ENCODE results near the gene CCNB3.
"Not testable (repeated sequence)": the region's sequence is repeated elsewhere in the genome, so short reads cannot be mapped to it uniquely, and the experiment has no call there.

The CCNB3 gene, protein sequence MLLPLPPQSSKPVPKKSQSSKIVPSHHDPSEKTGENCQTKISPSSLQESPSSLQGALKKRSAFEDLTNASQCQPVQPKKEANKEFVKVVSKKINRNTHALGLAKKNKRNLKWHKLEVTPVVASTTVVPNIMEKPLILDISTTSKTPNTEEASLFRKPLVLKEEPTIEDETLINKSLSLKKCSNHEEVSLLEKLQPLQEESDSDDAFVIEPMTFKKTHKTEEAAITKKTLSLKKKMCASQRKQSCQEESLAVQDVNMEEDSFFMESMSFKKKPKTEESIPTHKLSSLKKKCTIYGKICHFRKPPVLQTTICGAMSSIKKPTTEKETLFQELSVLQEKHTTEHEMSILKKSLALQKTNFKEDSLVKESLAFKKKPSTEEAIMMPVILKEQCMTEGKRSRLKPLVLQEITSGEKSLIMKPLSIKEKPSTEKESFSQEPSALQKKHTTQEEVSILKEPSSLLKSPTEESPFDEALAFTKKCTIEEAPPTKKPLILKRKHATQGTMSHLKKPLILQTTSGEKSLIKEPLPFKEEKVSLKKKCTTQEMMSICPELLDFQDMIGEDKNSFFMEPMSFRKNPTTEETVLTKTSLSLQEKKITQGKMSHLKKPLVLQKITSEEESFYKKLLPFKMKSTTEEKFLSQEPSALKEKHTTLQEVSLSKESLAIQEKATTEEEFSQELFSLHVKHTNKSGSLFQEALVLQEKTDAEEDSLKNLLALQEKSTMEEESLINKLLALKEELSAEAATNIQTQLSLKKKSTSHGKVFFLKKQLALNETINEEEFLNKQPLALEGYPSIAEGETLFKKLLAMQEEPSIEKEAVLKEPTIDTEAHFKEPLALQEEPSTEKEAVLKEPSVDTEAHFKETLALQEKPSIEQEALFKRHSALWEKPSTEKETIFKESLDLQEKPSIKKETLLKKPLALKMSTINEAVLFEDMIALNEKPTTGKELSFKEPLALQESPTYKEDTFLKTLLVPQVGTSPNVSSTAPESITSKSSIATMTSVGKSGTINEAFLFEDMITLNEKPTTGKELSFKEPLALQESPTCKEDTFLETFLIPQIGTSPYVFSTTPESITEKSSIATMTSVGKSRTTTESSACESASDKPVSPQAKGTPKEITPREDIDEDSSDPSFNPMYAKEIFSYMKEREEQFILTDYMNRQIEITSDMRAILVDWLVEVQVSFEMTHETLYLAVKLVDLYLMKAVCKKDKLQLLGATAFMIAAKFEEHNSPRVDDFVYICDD (N-terminal part only)

GRCh38 chrX:50204364-50204899 lies at the start of gene CCNB3:
TSS of gene CCNB3 (plus strand) at chrX:50204765. CDS start at chrX:50285164, 80,399 bp downstream.
- peak; percentile 72 for DNase-seq

GRCh38 chrX:50157545-50158135 lies 46.9 kb upstream of the CCNB3 start:
- no peak for DNase-seq

GRCh38 chrX:50158593-50158992 lies 46.0 kb upstream of the CCNB3 start:
- no peak for DNase-seq

DNA sequence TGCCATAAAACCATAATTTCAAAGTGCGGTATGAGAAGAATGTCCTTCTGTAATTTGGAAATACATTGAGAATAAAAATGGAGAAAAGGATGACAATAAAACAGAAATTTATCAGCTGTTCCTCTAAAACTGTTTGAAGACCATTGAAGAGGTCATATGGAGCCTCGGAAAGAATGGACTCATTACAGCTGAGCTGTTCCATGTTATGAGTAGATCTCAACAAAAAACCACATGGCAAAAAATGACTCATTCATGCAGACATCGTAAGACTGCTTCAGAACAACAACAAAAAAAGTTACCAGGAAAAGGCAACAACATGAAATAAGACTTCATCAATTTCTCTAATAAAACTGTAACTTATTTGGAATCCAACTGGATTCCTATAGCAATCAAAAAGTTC lies 43.4 kb upstream of the CCNB3 start:
- DNase-seq, result no peak

DNA sequence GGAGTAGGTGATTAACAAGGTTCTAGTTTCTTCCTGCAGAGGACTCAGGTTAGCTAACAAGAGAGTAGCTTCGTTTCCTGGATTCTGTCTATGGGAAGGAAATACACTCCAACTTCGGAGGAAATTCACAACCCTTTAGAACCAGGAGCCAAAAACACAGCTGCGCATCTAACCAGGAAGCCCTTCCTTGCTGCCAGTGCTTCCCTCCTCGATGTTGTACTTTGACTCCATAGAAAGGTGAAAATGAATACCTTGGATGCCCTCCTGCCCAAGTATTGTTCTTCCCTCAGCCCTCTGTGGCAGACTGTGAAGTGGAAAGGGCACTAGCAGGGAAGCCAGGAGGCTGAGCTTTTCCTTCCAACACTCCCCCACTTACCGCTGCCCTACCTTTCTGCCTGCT lies 38.8 kb upstream of the CCNB3 start:
- no peak for DNase-seq

- no peak for DNase-seq
These were observed 37.2 kb upstream of the CCNB3 start for GRCh38 chrX:50167366-50167765.

DNA sequence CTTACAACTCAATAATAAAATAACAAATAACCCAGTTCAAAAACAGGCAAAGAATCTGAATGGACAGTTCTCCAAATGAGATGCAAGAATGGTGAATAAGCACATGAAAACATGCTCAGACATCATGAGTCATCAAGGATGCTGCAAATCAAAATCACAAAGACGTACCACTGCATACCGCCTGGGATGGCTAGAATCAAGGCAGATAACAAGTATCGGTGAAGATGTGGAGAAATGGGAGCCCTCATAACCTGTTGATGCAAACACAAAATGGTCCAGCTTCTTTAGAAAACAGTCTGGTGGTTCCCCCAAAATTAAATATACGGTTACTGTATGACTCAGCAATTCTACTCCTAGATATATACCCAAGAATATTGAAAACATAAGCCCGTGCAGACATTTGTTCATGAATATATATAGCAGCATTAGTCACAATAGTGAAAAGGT lies 36.3 kb upstream of the CCNB3 start:
- no peak for DNase-seq

GRCh38 chrX:50169717-50170116 lies 34.8 kb upstream of the CCNB3 start:
- no peak for DNase-seq

DNA sequence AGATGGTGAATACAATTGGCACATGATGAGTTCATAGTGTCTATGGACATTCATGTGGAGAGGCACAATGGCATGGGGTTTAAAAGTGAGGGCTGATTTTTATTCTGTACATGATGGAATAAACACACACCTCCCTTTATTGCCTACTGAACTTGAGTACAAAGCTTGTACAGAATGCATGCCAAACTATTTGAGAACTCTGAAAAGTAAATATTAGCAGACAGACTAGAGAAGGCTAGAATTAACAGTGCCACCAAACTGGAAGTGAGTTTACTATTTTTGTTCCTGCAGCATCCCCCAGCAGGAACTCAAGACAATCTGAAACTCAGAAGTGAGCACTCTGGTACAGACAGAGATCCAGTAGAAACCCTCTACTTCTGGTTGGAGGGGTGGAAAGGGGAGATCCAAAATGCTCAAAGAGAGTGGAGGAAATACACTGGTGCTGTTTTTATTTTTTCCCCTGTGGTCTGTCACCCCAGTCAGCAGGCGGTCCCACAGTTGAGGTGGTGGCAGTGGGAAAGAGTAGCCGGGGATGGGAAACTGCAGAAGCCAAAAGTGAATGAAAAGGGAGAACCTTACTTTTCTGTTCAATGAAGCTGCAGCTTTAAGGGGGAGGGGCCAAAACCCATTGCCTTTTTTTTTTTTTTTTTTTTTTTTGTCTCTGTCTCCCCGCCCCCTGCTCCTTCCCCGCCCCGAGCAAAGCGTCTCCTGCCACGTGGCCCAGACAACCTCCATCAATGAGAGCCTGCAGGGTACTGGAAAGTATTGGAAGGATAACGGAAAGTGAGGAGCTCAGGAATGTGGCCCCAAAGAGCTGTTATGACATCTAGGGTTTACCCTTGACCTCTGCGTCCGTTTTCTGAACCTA lies 24.3 kb upstream of the CCNB3 start:
- DNase-seq, result no peak

DNA sequence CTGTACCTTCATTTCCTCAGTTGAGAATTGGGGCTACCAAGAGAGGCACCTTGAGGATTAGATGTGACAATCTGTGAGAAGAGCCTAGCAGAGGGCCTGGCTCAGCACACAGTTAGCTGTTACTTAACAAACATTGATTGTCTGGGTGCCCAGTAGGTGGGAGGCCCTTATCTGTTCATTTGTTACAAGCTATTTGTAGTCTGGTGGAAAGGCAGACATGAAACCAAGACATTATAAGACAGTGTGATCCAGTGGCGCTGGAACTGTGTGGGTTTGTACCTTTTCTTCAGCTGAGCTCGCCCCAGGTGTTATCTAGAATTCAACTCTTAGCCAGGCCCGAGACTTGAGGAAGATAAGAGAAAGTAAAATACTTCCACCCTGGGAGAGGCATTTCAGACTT lies 20.7 kb upstream of the CCNB3 start:
- DNase-seq, result no peak

DNA sequence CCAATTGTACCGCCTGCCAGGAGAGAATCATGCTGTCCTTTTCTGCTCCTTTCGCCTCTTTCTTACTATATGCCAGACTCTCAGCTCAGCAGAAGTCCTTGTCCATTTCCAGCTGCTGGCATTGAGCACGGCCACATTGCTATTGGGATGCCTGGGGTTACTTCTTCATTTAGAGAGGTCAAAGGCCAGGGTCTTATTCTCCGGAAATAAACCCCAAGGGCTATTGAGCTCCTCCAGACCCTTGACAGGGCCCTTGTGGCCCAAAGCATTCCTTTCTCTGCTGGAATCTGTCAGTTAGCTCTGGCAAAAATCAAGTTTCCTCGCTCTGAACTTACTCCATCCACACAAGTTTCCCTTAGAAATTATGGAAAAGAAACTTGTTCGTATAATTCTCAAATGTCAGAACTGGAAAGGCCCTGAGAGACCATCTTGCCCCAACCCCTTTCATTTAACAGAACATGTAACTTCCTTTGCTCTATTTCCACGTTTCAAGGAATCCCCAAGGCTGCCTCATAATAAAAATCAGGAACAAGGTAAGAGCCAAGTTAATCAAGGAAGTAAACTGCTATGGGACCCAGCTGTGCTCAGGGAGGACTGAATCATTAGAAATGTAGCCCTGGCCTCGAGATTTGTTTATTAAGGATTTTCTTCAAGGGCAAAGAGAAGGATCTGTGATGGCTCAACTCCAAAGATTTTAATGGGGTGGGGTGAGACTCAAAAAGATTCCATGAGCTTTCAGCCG lies 15.5 kb upstream of the CCNB3 start:
- no peak for DNase-seq

DNA sequence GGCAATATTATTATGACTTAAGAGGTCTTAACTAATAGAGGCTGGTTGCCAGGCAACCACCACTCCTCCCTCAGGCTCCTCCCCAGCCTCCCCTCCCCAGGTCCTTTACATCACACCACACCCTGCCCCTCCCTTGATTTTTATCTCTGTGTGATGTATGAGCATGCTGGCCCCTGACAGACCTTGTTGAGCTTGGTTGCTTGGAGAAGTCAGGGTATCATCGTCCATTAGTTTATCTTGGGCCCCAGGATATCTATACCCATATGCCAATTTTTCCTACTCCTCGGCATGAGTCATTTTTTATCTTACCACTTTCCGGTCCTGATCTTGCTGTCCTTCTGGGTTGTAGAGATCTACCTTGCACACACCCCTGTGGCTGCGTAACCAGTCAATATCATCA lies 6.2 kb upstream of the CCNB3 start:
- DNase-seq, result no peak

DNA sequence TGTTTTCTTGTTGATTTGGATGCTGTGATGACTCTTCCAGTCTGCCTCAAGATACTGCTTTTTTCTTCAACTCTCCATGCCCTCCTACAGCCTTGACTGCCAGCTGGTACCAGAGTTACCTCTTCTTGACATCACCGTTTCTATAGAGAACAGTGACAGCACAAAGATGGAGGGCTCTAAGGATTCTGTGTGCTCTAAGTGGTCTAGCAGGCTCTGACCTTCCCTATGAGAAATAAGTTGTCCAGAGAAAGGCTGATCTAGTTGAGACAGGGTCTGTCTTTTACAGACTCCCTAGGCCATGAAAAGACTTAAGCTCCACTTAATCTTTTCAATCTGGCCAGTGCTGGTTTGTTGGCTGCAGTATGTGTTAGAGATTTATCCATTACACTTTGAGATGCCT lies 3.7 kb upstream of the CCNB3 start, which contains the start of gene AKAP4:
Gene AKAP4 (minus strand): TSS at position 101 of the 400 bp plus-strand sequence. CDS start 118 bp downstream, outside the sequence.
- no peak for DNase-seq

DNA sequence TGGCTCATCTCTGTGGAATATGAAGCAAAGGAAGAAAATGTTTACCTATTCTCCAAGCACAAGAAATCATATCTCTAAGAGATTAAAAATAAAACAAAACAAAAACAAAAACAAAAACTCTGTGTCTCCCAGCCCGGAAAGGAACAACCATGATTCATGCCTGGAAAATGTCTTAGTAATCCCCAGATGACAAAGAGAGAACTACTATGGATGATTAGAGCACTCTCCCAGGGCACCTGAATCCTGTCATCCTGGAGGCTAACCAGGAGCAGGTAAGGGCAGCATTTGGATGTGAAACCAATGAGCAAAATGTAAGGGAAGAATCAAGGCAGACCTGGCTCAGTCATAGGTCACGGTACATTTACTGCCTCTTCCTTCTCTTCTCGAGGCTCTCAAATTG lies 2.0 kb upstream of the CCNB3 start:
- DNase-seq, result no peak

DNA sequence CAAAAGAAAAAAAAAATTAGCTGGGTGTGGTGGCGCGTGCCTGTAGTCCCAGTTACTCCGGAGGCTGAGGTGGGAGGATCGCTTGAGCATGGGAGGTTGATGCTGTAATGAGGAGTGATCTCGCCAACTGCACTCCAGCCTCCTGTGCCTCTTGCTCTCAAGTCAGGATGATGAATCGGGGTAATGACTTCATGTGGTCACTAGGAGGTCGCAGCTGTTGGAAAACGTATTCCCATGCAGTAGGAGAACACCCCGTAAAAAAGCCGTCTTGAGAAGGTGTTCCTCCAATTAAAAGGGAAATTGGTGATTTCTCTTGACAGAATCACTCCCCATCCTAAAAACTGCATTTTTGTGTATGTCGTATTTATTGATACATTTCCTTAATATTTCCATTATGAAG lies 2.2 kb downstream of the CCNB3 start:
- DNase-seq, result no peak

DNA sequence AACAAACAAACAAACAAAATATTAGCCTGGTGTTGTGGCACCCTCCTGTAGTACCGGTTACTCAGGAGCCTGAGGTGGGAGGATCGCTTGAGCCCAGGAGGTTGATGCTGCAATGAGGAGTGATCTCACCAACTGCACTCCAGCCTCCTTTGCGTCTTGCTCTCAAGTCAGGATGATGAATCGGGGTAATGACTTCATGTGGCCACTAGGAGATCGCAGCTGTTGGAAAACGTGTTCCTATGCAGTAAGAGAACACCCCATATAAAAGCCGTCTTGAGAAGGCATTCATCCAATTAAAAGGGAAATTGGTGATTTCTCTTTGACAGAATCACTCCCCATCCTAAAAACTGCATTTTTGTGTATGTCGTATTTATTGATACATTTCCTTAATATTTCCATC lies 6.9 kb downstream of the CCNB3 start:
- no peak for DNase-seq

GRCh38 chrX:50281253-50281652 lies 76.7 kb downstream of the CCNB3 start:
- DNase-seq, result no peak

GRCh38 chrX:50327235-50327634 lies 122.7 kb downstream of the CCNB3 start:
- no peak for DNase-seq

- not testable (repeated sequence) for DNase-seq
These were observed 128.1 kb downstream of the CCNB3 start for GRCh38 chrX:50332668-50333067.

DNA sequence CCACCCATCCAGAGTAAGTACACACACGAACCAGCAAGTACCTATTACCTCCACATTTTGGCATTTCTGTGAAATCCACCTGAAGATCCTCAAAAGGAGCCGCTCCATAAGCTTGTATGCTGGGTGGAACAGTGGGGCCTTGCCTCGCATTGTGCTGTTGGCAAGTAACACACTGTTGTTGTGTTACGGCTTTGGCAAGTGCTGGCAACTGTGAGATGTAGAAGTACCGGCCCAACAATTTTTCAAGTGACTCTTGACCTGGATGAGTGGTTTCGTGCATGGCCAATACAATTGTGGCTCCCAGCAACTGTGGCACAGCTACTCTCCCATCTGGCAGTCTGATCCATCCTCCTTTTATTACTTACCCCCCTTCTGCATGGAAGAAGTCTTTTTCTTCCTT lies 128.7 kb downstream of the CCNB3 start:
- DNase-seq, result no peak

- DNase-seq, result no peak
These were observed 139.4 kb downstream of the CCNB3 start for GRCh38 chrX:50343917-50344316.

Data from stimulated activated CD4-positive, alpha-beta T cell treated with anti-CD3 and anti-CD28 coated beads, Interleukin-4, amount 100 ng/mL, for 1 hour (primary cell).